ENCODE data around the gene BICRA.

DNA sequence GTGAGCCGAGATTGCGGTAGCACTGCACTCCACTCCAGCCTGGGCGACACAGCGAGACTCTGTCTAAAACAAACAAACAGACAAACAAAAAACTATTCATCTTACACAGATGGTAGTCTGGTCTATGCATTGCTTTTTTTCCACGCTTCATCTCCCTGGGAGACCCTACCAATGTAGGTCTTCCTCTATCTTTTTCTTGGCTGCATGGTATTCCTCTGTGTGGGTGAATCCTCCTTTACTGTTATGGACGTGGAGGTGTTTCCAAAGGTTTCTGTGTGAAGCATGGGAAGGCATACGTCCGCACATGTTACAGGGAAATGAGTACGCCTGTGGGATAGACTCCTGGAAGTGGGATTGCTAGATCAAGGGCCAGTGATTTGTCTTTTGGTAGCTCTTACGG, 5.6 kb downstream of the BICRA start:
- TF ChIP-seq CTCF (IDR thresholded peaks at IDR 0.05) = no peak
- no peak for TF ChIP-seq POLR2AphosphoS5 (IDR thresholded peaks at IDR 0.05)
